Type B pancreatic cell (in vitro differentiated cells): ENCODE results near the gene CNTF. TPM values are rescaled to one million over a fixed set of nuclear protein-coding genes. Genes with fewer than 3 reads are reported as not detected.

ENCODE experiments used
- DNase-seq: peaks from one replicate; pipeline ENCODE4 v3.0.0; 2021; ENCODE audit warnings: mixed read lengths; ENCODE audit not compliant: unreplicated experiment; ENCODE audit errors: extremely low spot score
- H3K27ac Mint-ChIP-seq: 2 replicates; pipeline ENCODE4 v1.8.0; 2021; ENCODE audit warnings: mild to moderate bottlenecking, mixed read lengths
- H3K27me3 Mint-ChIP-seq: 2 replicates; pipeline ENCODE4 v1.8.0; 2021; ENCODE audit warnings: mixed read lengths
- H3K36me3 Mint-ChIP-seq: 2 replicates; pipeline ENCODE4 v1.8.0; 2021; ENCODE audit warnings: mixed read lengths
- H3K4me1 Mint-ChIP-seq: one replicate; pipeline ENCODE4 v1.8.0; 2021; ENCODE audit warnings: mixed read lengths; ENCODE audit not compliant: unreplicated experiment
- H3K4me3 Mint-ChIP-seq: 2 replicates; pipeline ENCODE4 v1.8.0; 2021; ENCODE audit warnings: mild to moderate bottlenecking, mixed read lengths
- H3K9me3 Mint-ChIP-seq: 2 replicates; pipeline ENCODE4 v1.8.0; 2021; ENCODE audit warnings: mixed read lengths
- CTCF ChIP-seq: fragments of 200-600 bp; sonication (generic); conservative IDR thresholded peaks from 2 replicates; pipeline ENCODE4 v1.5.0; 2021; ENCODE audit warnings: antibody characterized with exemption, mild to moderate bottlenecking
- total RNA-seq: library from RNA; stranded (reverse); gene quantifications from 2 replicates; pipeline ENCODE4 v1.2.1, GENCODE V29; 2021; ENCODE audit warnings: low replicate concordance

CNTF gene
- total RNA-seq, 1 donor from 2014 or later: 2.0 TPM

DNA sequence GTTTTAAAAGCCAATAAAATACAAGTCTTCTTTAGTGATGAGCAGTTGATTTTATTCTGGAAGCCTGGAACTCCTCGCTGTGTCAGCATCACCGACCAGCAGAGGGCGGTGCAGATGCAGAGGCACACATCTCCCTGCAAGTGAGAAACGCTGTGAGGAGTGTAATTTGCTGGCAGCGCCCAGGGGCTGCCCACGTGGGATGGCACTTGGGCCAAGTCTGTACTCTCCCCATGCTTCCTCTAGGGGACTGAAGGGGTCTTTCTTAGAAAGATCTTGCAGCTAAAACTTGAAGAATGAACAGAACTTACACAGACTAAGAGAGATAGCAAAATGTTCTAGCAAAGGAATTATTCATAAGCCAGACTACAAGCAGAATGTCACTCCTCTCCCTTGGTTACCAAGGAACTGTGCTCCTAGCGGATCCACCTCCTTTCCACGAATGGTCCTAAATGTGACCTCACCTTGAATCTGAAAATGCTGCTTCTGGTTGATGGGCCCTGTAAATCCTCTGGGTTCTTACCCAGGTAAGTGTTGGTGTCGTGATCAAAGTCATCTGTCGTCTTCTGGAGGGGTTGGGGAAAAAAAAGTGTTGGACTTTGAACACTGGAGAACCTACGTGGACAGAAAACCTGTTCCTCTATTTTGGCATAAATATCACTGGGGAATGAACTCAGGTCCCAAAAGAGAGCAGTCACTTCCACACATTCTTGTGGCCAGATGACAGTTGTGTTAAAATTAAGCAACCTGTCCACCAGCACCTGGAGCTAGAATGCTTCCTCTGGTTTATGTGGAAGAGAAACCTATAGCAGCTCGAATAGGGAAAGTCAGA is 31.8 kb downstream of the CNTF start:
- H3K4me3 Mint-ChIP-seq: no peak overlapping the region
- DNase-seq: peak; percentile 82
- no peaks in the 10 kb centered on the region for H3K9me3 Mint-ChIP-seq
- peaks cover 14% of the 10 kb centered on the region for H3K27me3 Mint-ChIP-seq
- no peaks in the 10 kb centered on the region for H3K4me1 Mint-ChIP-seq
- TF ChIP-seq CTCF: peak; percentile 94
- H3K27ac Mint-ChIP-seq: no peak overlapping the region
- no peaks in the 10 kb centered on the region for H3K36me3 Mint-ChIP-seq

- Mint-ChIP-seq H3K36me3 (no peaks in the 10 kb centered on the region), H3K4me1 (no peaks in the 10 kb centered on the region), H3K4me3 (no peak overlapping the region), H3K9me3 (no peaks in the 10 kb centered on the region), H3K27me3 (peaks cover 14% of the 10 kb centered on the region), H3K27ac (no peak overlapping the region)
- no peak for DNase-seq
- TF ChIP-seq CTCF: no peak
Measured at GRCh38 chr11:58654908-58655296, 32.4 kb downstream of the CNTF start.

DNA sequence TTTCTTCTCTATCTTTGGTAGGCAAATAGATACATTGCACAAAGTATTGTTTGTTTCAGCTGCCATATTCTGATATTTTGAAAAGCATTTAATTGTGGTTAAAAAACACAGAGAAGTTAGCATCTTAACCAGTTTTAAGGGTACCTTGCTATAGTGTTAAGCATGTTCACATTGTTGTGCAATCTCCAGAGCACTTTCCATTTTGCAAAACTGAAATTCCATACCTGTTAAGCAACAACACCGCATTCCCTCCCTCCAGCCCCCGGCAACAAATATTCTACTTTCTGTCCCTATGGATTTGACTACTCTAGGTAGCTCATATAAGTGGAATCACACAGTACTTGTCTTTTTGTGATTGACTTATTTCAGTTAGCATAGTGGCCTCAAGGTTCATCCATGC is 33.9 kb downstream of the CNTF start:
- Mint-ChIP-seq H3K4me1 (no peaks in the 10 kb centered on the region), H3K27ac (no peak overlapping the region), H3K36me3 (no peaks in the 10 kb centered on the region), H3K9me3 (peaks cover 4% of the 10 kb centered on the region), H3K4me3 (no peak overlapping the region), H3K27me3 (peaks cover 14% of the 10 kb centered on the region)
- no peak for TF ChIP-seq CTCF
- no peak for DNase-seq

- DNase-seq: no peak
- Mint-ChIP-seq H3K9me3 (peaks cover 4% of the 10 kb centered on the region), H3K4me3 (no peak overlapping the region), H3K36me3 (no peaks in the 10 kb centered on the region), H3K27ac (no peak overlapping the region), H3K4me1 (no peaks in the 10 kb centered on the region), H3K27me3 (peaks cover 11% of the 10 kb centered on the region)
- TF ChIP-seq CTCF: no peak
Measured at GRCh38 chr11:58658623-58659022, 36.2 kb downstream of the CNTF start.

DNA sequence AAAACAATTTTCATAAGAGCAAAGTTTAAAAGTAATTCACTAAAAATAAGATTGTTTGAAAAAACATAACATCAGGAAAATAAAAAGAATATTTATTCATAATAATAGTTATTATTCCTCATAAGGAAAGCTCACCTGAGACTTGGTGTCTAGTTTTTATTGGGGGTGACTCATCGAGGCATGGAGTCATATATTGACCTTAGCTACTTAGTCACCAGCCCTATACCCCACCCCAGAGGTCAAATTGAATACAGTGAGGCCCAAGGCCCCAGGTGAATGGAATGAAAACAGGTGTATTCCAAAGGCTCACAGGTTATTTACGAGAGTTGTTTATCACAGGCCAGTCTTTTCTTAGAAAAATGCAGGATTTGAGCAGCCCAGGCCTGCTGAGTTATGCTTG is 36.9 kb downstream of the CNTF start:
- no peaks in the 10 kb centered on the region for H3K36me3 Mint-ChIP-seq
- H3K27ac Mint-ChIP-seq: no peak overlapping the region
- no peak overlapping the region for H3K4me3 Mint-ChIP-seq
- peaks cover 4% of the 10 kb centered on the region for H3K9me3 Mint-ChIP-seq
- peaks cover 4% of the 10 kb centered on the region for H3K27me3 Mint-ChIP-seq
- DNase-seq: no peak
- no peak for TF ChIP-seq CTCF
- no peaks in the 10 kb centered on the region for H3K4me1 Mint-ChIP-seq
